Activated CD8-positive, alpha-beta memory T cell treated with anti-CD3 and anti-CD28 coated beads for 48 hours (primary cell): Measurements from ENCODE around the gene ZNF648.
A peak's percentile ranks its signal among the peaks of the same experiment; 100 is the strongest.
"Not testable (repeated sequence)": the region's sequence is repeated elsewhere in the genome, so short reads cannot be mapped to it uniquely, and the experiment has no call there.

Source experiments
- DNase-seq, 3 experiments: peaks; one replicate each; pipeline ENCODE4 v3.0.0-alpha.2; 2020; ENCODE audit warnings: low read depth in 2 of 3, low spot score in 2 of 3

Gene ZNF648

DNA sequence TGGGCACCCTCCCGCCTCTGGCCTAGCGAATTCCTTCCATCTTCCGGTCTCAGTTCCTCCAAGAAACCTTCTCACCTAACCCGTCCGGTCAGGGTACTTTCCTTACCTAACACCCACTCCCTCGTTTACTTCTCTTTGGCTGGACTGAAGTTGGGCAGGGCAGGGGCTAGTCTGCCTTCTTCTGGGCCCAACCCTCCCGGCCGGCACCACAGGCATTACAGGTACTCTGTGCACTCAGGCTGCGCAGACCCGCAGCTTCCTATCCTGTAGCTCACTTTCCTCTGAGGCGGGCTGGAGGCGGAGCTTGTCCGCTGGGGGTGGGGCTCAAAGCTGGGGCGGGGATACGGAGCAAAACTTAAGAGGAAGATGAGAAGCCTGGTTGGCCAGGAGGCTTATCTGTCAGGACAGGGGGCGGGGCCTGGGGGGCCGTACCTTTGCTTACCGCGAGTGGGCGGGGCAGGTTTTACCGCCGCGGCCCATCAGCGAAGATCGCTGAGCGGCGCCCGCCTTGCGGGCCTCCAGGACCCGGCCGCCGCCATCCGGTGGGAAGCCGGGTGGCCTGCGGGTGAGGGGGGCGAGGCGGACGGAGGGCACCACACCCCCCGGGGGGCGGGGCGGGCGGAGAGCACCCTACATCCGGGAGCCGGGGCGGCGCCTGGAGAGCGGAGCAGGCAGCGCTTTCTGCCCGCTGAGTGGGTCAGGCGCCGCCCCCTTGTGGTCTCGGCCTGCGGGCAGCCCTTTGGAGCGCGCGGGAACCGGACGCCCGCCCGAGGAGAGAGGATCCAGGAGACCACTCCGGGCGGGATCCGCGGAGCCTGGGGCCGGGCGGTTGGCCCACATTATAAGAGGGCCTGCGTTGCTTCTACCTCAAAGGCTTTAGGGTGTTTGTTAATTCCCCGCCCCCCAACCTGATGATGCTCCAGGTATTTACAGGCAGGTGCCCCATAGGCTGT, 31.9 kb downstream of the ZNF648 start:
- DNase-seq = peak; percentile 90 to 94 (median 92)

DNA sequence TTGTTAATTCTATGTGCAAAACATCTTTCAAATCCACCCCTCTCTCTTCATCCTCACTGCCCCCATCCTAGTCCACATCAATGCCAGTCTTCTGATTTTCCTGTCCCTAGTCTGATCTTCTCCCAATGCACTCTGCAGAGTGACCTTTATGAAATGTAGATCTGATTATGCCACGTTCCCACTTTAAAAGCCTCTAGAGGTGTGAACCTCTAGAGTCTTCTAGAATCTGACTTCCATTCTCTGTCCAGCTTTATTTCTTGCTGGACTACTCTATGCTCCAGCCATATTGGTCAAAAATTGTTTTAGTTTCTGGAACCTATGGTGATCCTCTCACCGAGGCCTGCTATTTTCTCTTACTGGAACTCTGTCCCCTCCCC, 32.5 kb downstream of the ZNF648 start:
- DNase-seq = no peak

DNA sequence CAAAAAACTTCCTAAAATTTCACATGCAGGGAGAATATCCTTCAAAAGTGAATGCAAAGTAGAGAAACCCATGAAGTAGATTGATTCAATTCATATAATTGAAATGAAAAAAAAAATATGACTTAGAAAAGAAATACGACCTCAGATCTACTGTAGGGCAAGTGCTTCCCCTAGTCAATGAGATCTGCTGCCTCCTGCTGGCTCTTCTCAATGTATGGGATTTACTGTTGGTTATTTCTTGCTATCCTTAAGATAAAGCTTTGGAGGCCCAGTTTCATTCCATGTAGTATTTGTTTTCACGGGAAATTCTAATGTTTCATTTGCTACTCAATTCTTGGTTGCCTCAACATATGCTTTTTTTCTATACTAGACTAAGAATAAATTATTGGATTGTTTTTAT, 46.2 kb downstream of the ZNF648 start:
- no peak for DNase-seq

DNA sequence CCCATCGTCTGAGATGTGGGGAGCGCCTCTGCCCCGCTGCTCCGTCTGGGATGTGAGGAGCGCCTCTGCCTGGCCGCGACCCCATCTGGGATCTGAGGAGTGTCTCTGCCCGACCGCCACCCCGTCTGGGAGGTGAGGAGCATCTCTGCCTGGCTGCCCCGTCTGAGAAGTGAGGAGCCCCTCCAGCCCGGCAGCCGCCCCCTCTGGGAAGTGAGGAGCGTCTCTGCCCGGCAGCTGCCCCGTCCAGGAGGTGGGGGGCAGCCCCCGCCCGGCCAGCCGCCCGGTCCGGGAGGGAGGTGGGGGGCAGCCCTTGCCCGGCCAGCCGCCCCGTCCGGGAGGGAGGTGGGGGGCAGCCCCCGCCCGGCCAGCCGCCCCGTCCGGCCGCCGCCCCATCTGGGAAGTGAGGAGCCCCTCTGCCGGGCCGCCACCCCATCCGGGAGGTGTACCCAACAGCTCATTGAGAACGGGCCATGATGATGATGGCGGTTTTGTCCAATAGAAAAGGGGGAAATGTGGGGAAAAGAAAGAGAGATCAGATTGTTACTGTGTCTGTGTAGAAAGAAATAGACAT, 50.6 kb downstream of the ZNF648 start:
- DNase-seq = not testable (repeated sequence)

DNA sequence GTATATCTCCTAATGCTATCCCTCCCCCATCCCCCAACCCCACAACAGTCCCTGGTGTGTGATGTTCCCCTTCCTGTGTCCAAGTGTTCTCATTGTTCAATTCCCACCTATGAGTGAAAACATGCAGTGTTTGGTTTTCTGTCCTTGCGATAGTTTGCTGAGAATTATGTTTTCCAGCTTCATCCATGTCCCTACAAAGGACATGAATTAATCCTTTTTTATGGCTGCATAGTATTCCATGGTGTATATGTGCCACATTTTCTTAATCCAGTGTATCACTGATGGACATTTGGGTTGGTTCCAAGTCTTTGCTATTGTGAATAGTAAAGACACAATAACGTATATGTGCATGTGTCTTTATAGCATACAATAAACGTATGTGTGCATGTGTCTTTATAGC, 56.1 kb downstream of the ZNF648 start:
- not testable (repeated sequence) for DNase-seq

DNA sequence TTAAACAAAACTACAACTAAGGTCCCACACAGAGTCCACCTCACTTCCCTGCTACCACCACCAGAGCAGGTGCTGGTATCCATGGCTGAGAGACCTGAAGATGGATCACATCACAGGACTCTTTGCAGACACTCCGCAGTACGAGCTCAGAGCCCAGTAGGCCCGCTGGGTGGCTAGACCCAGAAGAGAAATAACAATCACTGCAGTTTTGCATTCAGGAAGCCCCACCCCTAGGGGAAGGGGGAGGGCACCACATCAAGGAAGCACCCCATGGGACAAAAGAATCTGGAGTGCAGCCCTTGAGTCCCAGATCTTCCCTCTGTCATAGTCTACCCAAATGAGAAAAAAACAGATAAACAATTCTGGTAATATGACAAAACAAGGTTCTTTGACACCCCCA, 56.9 kb downstream of the ZNF648 start:
- DNase-seq = no peak
